Esophagus squamous epithelium (tissue), 4 donors: ENCODE measurements around the gene MTRF1L.

Source experiments
- POLR2A ChIP-seq, 4 donors: fragments of 450-650 bp; IDR thresholded peaks; one replicate each; pipeline ENCODE4 v1.6.1; 2017; ENCODE audit warnings: antibody characterized with exemption in 4 of 4, mild to moderate bottlenecking in 4 of 4, moderate library complexity in 3 of 4
- TF ChIP-seq, protein P1 (sequence below), 6 experiments: fragments of 450-650 bp in 4 of 6; fragments of 200-600 bp in 2 of 6; sonication (generic) in 2 of 6; IDR thresholded peaks; one replicate each; pipeline ENCODE4 v1.5.1; 2016 to 2019; ENCODE audit warnings: antibody characterized with exemption in 6 of 6, mild to moderate bottlenecking in 4 of 6, moderate library complexity in 4 of 6

DNA sequence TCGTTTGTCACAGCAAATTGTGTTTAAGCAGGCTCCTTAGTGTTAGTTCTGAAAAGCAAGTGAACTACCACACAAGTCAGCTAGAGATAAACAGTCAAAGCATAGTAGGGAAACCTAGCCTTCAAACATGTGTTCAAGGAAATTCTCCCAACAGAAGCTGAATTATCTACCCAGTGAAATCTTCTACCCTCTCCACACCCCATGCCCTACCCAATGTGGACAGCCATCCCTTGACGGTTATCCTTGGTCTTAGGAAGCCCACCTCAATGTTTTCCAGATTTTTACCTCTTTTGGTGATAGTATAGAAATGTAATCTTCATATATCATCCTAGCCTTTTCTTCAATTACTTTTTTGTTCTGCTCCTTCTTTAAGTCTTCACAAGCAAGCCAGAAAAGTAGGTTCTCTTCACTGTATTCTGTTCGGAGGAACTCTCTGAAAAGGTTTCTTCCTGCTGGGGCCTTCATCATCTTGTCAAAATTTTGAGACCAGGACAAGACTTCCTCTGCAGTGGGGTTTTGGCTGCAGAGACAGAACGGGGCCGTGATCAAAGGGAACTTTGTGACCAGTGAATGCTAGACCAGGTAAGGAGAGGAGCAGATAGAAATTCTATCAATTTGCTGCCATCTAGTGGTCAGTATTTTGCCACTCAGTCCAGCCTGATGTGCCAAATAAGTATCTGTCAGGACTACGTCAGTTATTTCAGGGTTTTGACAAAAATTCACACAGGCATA lies 21.6 kb upstream of the MTRF1L start:
- TF ChIP-seq, protein P1, sequence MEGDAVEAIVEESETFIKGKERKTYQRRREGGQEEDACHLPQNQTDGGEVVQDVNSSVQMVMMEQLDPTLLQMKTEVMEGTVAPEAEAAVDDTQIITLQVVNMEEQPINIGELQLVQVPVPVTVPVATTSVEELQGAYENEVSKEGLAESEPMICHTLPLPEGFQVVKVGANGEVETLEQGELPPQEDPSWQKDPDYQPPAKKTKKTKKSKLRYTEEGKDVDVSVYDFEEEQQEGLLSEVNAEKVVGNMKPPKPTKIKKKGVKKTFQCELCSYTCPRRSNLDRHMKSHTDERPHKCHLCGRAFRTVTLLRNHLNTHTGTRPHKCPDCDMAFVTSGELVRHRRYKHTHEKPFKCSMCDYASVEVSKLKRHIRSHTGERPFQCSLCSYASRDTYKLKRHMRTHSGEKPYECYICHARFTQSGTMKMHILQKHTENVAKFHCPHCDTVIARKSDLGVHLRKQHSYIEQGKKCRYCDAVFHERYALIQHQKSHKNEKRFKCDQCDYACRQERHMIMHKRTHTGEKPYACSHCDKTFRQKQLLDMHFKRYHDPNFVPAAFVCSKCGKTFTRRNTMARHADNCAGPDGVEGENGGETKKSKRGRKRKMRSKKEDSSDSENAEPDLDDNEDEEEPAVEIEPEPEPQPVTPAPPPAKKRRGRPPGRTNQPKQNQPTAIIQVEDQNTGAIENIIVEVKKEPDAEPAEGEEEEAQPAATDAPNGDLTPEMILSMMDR (IDR thresholded peaks at IDR 0.05) = peak in 5 of 6 experiments; percentile 65 to 79 (median 76)
- no peak for TF ChIP-seq POLR2A (IDR thresholded peaks at IDR 0.05)
